MM.1S (cell line): ENCODE data around the gene SYT17.

Experiments
- EZH2 ChIP-seq: fragments of 300-600 bp; sonication (generic); optimal IDR thresholded peaks from 2 replicates; pipeline ENCODE3; 2017; ENCODE audit warnings: low read depth, mild to moderate bottlenecking, antibody characterized with exemption, low read length, mixed read lengths
- EZH2phosphoT487 ChIP-seq: fragments of 300-600 bp; sonication (generic); IDR thresholded peaks from 2 replicates; pipeline ENCODE4 v1.6.1; 2018; ENCODE audit warnings: antibody characterized with exemption, low read length
- TF ChIP-seq, protein P1 (sequence below): fragments of 300-600 bp; sonication (generic); IDR thresholded peaks from 2 replicates; pipeline ENCODE4 v1.5.1; 2016; ENCODE audit warnings: antibody characterized with exemption, low read length, mixed read lengths

DNA sequence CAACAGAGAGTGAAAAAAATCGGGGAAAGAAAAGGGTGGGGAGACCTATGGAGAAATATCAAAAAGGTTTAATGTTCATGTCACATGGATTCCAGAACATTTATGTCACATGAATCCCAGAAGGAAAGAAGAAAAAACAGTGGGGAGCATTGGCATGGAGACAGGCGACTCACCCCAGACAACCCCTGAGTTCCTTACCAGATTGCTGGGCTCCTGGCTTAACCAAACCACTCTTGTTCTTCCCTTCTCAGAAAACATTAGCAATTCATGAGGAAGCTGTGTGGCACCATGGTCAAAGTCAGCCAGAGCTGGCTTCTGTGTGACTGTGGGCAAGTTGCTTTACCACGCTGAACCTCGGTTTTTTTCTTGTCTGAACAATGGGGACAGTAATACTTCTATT is 67.8 kb downstream of the SYT17 start:
- TF ChIP-seq, protein P1, sequence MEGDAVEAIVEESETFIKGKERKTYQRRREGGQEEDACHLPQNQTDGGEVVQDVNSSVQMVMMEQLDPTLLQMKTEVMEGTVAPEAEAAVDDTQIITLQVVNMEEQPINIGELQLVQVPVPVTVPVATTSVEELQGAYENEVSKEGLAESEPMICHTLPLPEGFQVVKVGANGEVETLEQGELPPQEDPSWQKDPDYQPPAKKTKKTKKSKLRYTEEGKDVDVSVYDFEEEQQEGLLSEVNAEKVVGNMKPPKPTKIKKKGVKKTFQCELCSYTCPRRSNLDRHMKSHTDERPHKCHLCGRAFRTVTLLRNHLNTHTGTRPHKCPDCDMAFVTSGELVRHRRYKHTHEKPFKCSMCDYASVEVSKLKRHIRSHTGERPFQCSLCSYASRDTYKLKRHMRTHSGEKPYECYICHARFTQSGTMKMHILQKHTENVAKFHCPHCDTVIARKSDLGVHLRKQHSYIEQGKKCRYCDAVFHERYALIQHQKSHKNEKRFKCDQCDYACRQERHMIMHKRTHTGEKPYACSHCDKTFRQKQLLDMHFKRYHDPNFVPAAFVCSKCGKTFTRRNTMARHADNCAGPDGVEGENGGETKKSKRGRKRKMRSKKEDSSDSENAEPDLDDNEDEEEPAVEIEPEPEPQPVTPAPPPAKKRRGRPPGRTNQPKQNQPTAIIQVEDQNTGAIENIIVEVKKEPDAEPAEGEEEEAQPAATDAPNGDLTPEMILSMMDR: no peak
- no peak for TF ChIP-seq EZH2phosphoT487
- TF ChIP-seq EZH2: no peak
